Body of pancreas (tissue), 4 donors: Measurements from ENCODE around the gene MRPL34.

ENCODE experiments used
- POLR2A ChIP-seq, 3 donors: fragments of 450-650 bp; IDR thresholded peaks; one replicate each; pipeline ENCODE4 v1.6.1; 2016; ENCODE audit warnings: antibody characterized with exemption in 3 of 3, mild to moderate bottlenecking in 2 of 3
- TF ChIP-seq, protein P1 (sequence below), 7 experiments: fragments of 450-650 bp in 4 of 7; fragments of 200-600 bp in 3 of 7; sonication (generic) in 3 of 7; IDR thresholded peaks; one replicate each; pipeline ENCODE4 v1.5.1; 2016 to 2019; ENCODE audit warnings: antibody characterized with exemption in 7 of 7

- TF ChIP-seq, protein P1, sequence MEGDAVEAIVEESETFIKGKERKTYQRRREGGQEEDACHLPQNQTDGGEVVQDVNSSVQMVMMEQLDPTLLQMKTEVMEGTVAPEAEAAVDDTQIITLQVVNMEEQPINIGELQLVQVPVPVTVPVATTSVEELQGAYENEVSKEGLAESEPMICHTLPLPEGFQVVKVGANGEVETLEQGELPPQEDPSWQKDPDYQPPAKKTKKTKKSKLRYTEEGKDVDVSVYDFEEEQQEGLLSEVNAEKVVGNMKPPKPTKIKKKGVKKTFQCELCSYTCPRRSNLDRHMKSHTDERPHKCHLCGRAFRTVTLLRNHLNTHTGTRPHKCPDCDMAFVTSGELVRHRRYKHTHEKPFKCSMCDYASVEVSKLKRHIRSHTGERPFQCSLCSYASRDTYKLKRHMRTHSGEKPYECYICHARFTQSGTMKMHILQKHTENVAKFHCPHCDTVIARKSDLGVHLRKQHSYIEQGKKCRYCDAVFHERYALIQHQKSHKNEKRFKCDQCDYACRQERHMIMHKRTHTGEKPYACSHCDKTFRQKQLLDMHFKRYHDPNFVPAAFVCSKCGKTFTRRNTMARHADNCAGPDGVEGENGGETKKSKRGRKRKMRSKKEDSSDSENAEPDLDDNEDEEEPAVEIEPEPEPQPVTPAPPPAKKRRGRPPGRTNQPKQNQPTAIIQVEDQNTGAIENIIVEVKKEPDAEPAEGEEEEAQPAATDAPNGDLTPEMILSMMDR (IDR thresholded peaks at IDR 0.05), result no peak
- no peak for TF ChIP-seq POLR2A (IDR thresholded peaks at IDR 0.05)
Observed at GRCh38 chr19:17328517-17329365, 23.1 kb downstream of the MRPL34 start.
